ENCODE data around the gene SLC37A3. TPM values are rescaled to one million over a fixed set of nuclear protein-coding genes. Genes with fewer than 3 reads are reported as not detected.

Gene SLC37A3
- total RNA-seq, 1 donor from 2014 or later: 71.0 TPM

DNA sequence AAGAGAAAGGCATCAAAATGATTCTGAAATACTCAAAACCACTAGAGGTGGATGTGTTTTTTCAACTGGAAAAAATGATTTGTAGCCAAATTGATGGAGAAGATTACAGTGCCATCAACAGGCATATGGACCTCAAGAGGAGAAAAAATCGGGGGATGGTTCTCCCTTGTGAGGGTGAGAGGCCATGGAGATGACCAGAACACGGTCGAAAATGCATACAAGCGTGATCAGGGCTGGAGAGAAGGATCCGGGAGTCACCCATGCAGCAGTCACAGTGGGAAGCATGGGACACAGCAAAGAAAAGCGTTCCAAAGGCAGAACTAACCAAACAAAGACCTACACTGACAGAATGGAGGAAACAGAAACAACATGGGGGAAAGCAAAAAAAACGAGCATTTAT lies 80.3 kb downstream of the SLC37A3 start:
- H3K9ac ChIP-seq (ENCODE audit: low read length): no peak overlapping the region
- H3K27ac ChIP-seq (ENCODE audit: low read depth, low read length): no peak overlapping the region
- no peak overlapping the region for H3K4me3 ChIP-seq (ENCODE audit: insufficient read depth, low read depth, low read length)
- H3K27me3 ChIP-seq (ENCODE audit: insufficient read depth, low read length): no peaks in the 10 kb centered on the region
- Mint-ChIP-seq H3K27ac (ENCODE audit: unreplicated experiment) (no peak overlapping the region), H3K9me3 (ENCODE audit: unreplicated experiment) (peaks cover 19% of the 10 kb centered on the region), H3K27me3 (ENCODE audit: low read depth, unreplicated experiment) (no peaks in the 10 kb centered on the region), H3K4me1 (ENCODE audit: low read depth, unreplicated experiment) (peaks cover 24% of the 10 kb centered on the region), H3K4me3 (ENCODE audit: unreplicated experiment) (no peak overlapping the region), H3K36me3 (ENCODE audit: low read depth, unreplicated experiment) (peaks cover 10% of the 10 kb centered on the region)
- no peaks in the 10 kb centered on the region for H3K79me2 ChIP-seq (ENCODE audit: insufficient read depth, low read length)
- H2AFZ ChIP-seq (ENCODE audit: low read depth, low read length): no peak overlapping the region
- H3K36me3 ChIP-seq (ENCODE audit: insufficient read depth, low read length): no peaks in the 10 kb centered on the region
- DNase-seq (ENCODE audit: low read depth): no peak
- no peaks in the 10 kb centered on the region for H3K9me3 ChIP-seq (ENCODE audit: insufficient read depth, low read depth, low read length)
- H4K20me1 ChIP-seq (ENCODE audit: insufficient read depth, low read length): no peaks in the 10 kb centered on the region
- peaks cover 13% of the 10 kb centered on the region for H3K4me1 ChIP-seq (ENCODE audit: insufficient read depth, low read length)
- TF ChIP-seq EZH2 (IDR thresholded peaks at IDR 0.05; ENCODE audit: insufficient read depth, low read length) (no peak), CTCF (IDR thresholded peaks at IDR 0.05; ENCODE audit: insufficient read depth, low read depth, low read length) (no peak)
- FAIRE-seq: no peak
- no peak overlapping the region for H3K4me2 ChIP-seq (ENCODE audit: low read length)

DNA sequence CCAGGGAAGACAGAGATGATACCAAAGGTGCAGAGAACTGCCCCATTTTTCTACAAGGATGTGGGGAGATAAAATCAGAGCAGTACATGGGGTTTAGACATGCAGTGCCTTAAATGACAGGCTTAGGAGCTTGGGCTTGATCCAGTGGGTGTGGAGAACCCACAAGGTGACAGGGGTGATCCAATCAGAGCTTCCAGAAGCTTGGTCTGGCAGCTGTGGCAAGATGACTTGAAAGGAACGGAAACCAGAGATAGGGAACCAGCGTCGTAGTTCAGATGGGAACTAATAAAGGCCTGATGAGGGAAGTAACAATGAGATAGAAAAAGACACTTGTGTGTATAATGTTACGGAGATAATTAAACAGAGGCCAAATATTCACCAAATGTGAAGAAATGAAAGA lies 80.7 kb downstream of the SLC37A3 start:
- H3K4me1 Mint-ChIP-seq (ENCODE audit: low read depth, unreplicated experiment): peaks cover 24% of the 10 kb centered on the region

More for the DNA sequence above, 80.7 kb downstream of the SLC37A3 start:
- Histone ChIP-seq H3K9ac (ENCODE audit: low read length) (no peak overlapping the region), H3K4me1 (ENCODE audit: insufficient read depth, low read length) (peaks cover 13% of the 10 kb centered on the region), H3K27me3 (ENCODE audit: insufficient read depth, low read length) (no peaks in the 10 kb centered on the region), H3K9me3 (ENCODE audit: insufficient read depth, low read depth, low read length) (no peaks in the 10 kb centered on the region), H3K27ac (ENCODE audit: low read depth, low read length) (no peak overlapping the region), H2AFZ (ENCODE audit: low read depth, low read length) (no peak overlapping the region), H3K4me2 (ENCODE audit: low read length) (no peak overlapping the region), H3K4me3 (ENCODE audit: insufficient read depth, low read depth, low read length) (no peak overlapping the region), H3K36me3 (ENCODE audit: insufficient read depth, low read length) (no peaks in the 10 kb centered on the region), H3K79me2 (ENCODE audit: insufficient read depth, low read length) (no peaks in the 10 kb centered on the region), H4K20me1 (ENCODE audit: insufficient read depth, low read length) (no peaks in the 10 kb centered on the region)
- H3K27me3 Mint-ChIP-seq (ENCODE audit: low read depth, unreplicated experiment): no peaks in the 10 kb centered on the region
- H3K27ac Mint-ChIP-seq (ENCODE audit: unreplicated experiment): no peak overlapping the region
- TF ChIP-seq CTCF (IDR thresholded peaks at IDR 0.05; ENCODE audit: insufficient read depth, low read depth, low read length) (no peak), EZH2 (IDR thresholded peaks at IDR 0.05; ENCODE audit: insufficient read depth, low read length) (no peak)
- no peak overlapping the region for H3K4me3 Mint-ChIP-seq (ENCODE audit: unreplicated experiment)
- FAIRE-seq: no peak
- peaks cover 21% of the 10 kb centered on the region for H3K9me3 Mint-ChIP-seq (ENCODE audit: unreplicated experiment)
- DNase-seq (ENCODE audit: low read depth): no peak
- H3K36me3 Mint-ChIP-seq (ENCODE audit: low read depth, unreplicated experiment): peaks cover 10% of the 10 kb centered on the region
